ENCODE measurements around the gene ACTR3C.
"Not testable (repeated sequence)": the region's sequence is repeated elsewhere in the genome, so short reads cannot be mapped to it uniquely, and the experiment has no call there.

ACTR3C gene

GRCh38 chr7:150225444-150225843, 97.9 kb downstream of the ACTR3C start:
- not testable (repeated sequence) for H3K4me3 ChIP-seq (ENCODE audit: low read length)

GRCh38 chr7:150222083-150222972, 101.0 kb downstream of the ACTR3C start:
- not testable (repeated sequence) for H3K4me3 ChIP-seq (ENCODE audit: low read length)

DNA sequence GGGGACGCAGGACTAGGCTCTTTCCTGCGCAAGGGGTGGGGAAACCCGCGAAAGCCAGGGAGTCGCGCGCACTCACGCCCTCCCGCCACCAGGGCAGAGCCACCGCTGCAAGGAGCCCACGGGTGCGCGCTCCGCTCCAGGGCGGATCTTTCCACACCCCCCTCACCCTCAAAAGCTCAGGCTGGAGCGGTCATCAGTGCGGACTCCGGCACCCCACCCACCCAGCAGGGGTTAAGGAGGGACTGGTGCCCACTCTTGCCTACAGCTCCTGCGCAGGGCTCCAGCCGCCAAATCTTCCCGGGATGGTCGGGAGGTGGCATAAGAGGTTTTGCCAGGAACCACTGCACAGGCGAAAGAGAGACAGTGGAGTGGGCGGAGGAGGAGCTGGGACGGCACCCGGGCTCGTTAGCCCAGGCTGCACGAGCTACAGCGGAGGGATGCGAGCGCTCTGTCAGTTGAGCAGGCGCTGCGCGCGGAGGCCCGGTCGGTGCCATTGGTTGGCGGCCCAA, 102.6 kb downstream of the ACTR3C start:
- not testable (repeated sequence) for H3K4me3 ChIP-seq (ENCODE audit: low read length)

DNA sequence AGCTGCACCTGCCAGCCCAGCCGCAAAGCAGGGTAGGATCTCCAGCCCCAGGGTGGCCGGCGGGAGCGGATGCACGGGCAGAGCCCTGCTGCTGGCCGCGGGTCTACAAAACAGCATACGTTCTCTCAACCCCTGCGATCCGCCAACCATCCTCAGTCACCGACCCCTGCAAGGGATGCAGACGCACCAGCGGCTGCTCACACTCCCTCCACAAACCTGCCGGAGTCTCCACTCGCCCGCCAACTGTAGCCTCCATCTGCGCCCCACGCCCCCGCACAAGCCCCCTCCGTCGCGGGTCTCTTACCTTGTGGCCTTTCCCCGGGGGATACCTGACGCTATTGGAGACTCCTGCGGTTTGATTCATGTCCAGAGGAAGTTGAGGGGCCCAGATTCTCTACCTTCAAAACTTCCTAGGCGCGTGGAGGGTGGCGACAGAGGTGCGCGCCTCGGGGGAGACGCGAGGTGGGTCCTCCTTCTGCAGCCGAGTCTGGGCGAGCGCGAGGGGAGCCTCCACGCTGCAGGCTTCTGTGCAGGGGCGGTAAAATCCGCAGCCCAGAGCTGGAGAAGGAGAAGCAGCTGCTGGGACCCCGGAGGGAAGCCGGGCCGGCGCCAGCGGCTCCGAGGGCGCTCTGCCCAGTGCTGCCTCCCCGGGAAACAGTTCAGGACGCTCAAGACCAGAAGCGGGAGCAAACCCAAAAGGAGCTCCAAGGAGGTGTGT, 103.2 kb downstream of the ACTR3C start:
- not testable (repeated sequence) for H3K4me3 ChIP-seq (ENCODE audit: low read length)

DNA sequence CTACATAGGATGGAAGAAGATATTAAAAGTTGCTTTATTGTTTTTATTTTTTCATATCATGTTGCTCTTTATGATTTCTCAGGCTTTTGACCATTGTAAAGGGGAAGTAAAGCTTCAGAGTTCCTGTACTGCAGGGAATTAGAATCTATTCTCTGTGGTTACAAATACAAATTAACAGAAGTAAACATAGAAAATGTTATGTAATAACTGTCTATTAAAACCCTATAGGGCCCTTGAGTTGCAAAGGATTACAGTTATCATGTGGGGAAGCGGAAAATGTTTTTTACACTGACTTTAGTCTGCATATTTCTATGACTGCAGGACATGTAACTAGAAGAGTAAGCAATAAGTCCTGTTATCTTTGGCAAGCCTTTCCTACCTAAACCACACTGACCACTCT, 116.5 kb downstream of the ACTR3C start:
- not testable (repeated sequence) for H3K4me3 ChIP-seq (ENCODE audit: low read length)

DNA sequence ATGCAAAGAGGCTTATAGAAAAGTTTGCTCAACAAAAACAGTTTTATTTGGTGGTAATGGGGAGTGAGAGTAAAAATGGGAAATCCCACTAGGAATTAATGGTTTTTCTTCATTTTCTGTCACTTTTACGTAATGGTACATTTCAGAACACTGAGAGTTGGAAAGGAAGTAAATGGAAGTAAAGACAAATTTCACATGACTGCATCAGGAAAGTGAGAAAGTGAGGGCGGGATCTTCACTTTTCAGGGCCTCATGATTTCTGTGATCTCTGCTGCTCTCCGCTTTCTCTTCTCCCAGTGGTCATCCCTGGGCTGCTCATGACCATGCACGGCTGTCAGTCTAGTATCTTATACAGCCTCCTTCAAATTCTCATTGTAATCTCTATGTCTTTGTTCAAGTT, 117.5 kb downstream of the ACTR3C start:
- H3K4me3 ChIP-seq (ENCODE audit: low read length), result not testable (repeated sequence)

- H3K4me3 ChIP-seq (ENCODE audit: low read length), result not testable (repeated sequence)
Measured at GRCh38 chr7:150204577-150204976, 118.8 kb downstream of the ACTR3C start.

GRCh38 chr7:150202894-150203293, 120.5 kb downstream of the ACTR3C start:
- H3K4me3 ChIP-seq (ENCODE audit: low read length), result not testable (repeated sequence)
